ENCODE data around the gene TLE1. TPM values are rescaled to one million over a fixed set of nuclear protein-coding genes. Genes with fewer than 3 reads are reported as not detected.

Gene TLE1
- total RNA-seq, 1 experiment from 2014 or later: 97.7 TPM

DNA sequence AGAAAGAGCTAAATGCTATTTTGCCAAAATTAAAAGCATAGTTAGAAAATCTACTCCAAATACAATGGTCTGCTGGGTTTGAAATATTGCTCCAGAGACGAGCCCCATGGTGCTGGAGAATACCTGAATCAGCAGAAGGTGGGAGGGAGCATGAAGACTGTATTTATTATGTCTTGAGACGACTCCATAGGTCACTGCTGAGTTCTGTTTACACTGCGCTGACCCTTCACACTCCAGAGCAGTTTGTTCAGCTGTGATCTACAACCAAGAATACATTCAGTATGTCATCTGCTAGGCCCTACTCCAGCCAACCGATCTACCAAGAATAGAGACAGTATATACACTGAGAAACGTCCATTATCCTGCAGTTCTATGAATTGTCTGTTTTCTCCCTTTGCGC, 150.5 kb downstream of the TLE1 start:
- peaks cover 7% of the 10 kb centered on the region for H3K4me1 Mint-ChIP-seq
- no peaks in the 10 kb centered on the region for H3K27me3 Mint-ChIP-seq (ENCODE audit: low read depth)
- ChIA-PET CTCF (interaction anchor here (1.7 kb wide), 1 partner anchor 16 kb away, joined by 5 read pairs; no protein-coding TSS in a partner anchor), POLR2A (no interaction called here)
- ATAC-seq (no peak), DNase-seq (ENCODE audit: low spot score) (no peak)
- no peak overlapping the region for H3K27ac Mint-ChIP-seq
- no peaks in the 10 kb centered on the region for H3K36me3 Mint-ChIP-seq
- no peaks in the 10 kb centered on the region for H3K9me3 Mint-ChIP-seq
- H3K4me3 Mint-ChIP-seq: no peak overlapping the region
- TF ChIP-seq, protein P1, sequence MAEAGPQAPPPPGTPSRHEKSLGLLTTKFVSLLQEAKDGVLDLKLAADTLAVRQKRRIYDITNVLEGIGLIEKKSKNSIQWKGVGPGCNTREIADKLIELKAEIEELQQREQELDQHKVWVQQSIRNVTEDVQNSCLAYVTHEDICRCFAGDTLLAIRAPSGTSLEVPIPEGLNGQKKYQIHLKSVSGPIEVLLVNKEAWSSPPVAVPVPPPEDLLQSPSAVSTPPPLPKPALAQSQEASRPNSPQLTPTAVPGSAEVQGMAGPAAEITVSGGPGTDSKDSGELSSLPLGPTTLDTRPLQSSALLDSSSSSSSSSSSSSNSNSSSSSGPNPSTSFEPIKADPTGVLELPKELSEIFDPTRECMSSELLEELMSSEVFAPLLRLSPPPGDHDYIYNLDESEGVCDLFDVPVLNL (CRISPR knock-in tag; IDR thresholded peaks at IDR 0.05; ENCODE audit: borderline replicate concordance, low read depth): no peak
- TF ChIP-seq ZNF423 (CRISPR knock-in tag; IDR thresholded peaks at IDR 0.05) (no peak), SP1 (CRISPR knock-in tag; conservative IDR thresholded peaks at IDR 0.05) (no peak), NFE2L1 (CRISPR knock-in tag; IDR thresholded peaks at IDR 0.05) (no peak), TEAD1 (CRISPR knock-in tag; IDR thresholded peaks at IDR 0.05) (no peak), HMGA2 (CRISPR knock-in tag; IDR thresholded peaks at IDR 0.05) (no peak), TCF7 (CRISPR knock-in tag; IDR thresholded peaks at IDR 0.05; ENCODE audit: low read depth) (no peak), ZNF671 (CRISPR knock-in tag; IDR thresholded peaks at IDR 0.05) (no peak), FOXK1 (CRISPR knock-in tag; IDR thresholded peaks at IDR 0.05) (no peak), TEAD4 (CRISPR knock-in tag; IDR thresholded peaks at IDR 0.05) (no peak)
- TF ChIP-seq, protein P2, sequence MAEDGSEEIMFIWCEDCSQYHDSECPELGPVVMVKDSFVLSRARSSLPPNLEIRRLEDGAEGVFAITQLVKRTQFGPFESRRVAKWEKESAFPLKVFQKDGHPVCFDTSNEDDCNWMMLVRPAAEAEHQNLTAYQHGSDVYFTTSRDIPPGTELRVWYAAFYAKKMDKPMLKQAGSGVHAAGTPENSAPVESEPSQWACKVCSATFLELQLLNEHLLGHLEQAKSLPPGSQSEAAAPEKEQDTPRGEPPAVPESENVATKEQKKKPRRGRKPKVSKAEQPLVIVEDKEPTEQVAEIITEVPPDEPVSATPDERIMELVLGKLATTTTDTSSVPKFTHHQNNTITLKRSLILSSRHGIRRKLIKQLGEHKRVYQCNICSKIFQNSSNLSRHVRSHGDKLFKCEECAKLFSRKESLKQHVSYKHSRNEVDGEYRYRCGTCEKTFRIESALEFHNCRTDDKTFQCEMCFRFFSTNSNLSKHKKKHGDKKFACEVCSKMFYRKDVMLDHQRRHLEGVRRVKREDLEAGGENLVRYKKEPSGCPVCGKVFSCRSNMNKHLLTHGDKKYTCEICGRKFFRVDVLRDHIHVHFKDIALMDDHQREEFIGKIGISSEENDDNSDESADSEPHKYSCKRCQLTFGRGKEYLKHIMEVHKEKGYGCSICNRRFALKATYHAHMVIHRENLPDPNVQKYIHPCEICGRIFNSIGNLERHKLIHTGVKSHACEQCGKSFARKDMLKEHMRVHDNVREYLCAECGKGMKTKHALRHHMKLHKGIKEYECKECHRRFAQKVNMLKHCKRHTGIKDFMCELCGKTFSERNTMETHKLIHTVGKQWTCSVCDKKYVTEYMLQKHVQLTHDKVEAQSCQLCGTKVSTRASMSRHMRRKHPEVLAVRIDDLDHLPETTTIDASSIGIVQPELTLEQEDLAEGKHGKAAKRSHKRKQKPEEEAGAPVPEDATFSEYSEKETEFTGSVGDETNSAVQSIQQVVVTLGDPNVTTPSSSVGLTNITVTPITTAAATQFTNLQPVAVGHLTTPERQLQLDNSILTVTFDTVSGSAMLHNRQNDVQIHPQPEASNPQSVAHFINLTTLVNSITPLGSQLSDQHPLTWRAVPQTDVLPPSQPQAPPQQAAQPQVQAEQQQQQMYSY (CRISPR knock-in tag; IDR thresholded peaks at IDR 0.05): no peak
- TF ChIP-seq, protein P3, sequence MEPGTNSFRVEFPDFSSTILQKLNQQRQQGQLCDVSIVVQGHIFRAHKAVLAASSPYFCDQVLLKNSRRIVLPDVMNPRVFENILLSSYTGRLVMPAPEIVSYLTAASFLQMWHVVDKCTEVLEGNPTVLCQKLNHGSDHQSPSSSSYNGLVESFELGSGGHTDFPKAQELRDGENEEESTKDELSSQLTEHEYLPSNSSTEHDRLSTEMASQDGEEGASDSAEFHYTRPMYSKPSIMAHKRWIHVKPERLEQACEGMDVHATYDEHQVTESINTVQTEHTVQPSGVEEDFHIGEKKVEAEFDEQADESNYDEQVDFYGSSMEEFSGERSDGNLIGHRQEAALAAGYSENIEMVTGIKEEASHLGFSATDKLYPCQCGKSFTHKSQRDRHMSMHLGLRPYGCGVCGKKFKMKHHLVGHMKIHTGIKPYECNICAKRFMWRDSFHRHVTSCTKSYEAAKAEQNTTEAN (CRISPR knock-in tag; IDR thresholded peaks at IDR 0.05): no peak
- TF ChIP-seq, protein P4, sequence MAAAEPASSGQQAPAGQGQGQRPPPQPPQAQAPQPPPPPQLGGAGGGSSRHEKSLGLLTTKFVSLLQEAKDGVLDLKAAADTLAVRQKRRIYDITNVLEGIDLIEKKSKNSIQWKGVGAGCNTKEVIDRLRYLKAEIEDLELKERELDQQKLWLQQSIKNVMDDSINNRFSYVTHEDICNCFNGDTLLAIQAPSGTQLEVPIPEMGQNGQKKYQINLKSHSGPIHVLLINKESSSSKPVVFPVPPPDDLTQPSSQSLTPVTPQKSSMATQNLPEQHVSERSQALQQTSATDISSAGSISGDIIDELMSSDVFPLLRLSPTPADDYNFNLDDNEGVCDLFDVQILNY (CRISPR knock-in tag; IDR thresholded peaks at IDR 0.05): no peak
- TF ChIP-seq, protein P5, sequence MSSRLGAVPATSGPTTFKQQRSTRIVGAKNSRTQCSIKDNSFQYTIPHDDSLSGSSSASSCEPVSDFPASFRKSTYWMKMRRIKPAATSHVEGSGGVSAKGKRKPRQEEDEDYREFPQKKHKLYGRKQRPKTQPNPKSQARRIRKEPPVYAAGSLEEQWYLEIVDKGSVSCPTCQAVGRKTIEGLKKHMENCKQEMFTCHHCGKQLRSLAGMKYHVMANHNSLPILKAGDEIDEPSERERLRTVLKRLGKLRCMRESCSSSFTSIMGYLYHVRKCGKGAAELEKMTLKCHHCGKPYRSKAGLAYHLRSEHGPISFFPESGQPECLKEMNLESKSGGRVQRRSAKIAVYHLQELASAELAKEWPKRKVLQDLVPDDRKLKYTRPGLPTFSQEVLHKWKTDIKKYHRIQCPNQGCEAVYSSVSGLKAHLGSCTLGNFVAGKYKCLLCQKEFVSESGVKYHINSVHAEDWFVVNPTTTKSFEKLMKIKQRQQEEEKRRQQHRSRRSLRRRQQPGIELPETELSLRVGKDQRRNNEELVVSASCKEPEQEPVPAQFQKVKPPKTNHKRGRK (CRISPR knock-in tag; IDR thresholded peaks at IDR 0.05; ENCODE audit: borderline replicate concordance): no peak
- TF ChIP-seq, protein P6, sequence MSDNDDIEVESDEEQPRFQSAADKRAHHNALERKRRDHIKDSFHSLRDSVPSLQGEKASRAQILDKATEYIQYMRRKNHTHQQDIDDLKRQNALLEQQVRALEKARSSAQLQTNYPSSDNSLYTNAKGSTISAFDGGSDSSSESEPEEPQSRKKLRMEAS (CRISPR knock-in tag; IDR thresholded peaks at IDR 0.05): no peak
- TF ChIP-seq, protein P7, sequence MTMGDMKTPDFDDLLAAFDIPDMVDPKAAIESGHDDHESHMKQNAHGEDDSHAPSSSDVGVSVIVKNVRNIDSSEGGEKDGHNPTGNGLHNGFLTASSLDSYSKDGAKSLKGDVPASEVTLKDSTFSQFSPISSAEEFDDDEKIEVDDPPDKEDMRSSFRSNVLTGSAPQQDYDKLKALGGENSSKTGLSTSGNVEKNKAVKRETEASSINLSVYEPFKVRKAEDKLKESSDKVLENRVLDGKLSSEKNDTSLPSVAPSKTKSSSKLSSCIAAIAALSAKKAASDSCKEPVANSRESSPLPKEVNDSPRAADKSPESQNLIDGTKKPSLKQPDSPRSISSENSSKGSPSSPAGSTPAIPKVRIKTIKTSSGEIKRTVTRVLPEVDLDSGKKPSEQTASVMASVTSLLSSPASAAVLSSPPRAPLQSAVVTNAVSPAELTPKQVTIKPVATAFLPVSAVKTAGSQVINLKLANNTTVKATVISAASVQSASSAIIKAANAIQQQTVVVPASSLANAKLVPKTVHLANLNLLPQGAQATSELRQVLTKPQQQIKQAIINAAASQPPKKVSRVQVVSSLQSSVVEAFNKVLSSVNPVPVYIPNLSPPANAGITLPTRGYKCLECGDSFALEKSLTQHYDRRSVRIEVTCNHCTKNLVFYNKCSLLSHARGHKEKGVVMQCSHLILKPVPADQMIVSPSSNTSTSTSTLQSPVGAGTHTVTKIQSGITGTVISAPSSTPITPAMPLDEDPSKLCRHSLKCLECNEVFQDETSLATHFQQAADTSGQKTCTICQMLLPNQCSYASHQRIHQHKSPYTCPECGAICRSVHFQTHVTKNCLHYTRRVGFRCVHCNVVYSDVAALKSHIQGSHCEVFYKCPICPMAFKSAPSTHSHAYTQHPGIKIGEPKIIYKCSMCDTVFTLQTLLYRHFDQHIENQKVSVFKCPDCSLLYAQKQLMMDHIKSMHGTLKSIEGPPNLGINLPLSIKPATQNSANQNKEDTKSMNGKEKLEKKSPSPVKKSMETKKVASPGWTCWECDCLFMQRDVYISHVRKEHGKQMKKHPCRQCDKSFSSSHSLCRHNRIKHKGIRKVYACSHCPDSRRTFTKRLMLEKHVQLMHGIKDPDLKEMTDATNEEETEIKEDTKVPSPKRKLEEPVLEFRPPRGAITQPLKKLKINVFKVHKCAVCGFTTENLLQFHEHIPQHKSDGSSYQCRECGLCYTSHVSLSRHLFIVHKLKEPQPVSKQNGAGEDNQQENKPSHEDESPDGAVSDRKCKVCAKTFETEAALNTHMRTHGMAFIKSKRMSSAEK (CRISPR knock-in tag; IDR thresholded peaks at IDR 0.05; ENCODE audit: borderline replicate concordance): no peak
